Neural cell (in vitro differentiated cells): ENCODE measurements around the gene ARHGAP10. TPM values are rescaled to one million over a fixed set of nuclear protein-coding genes. Genes with fewer than 3 reads are reported as not detected.

Experiments
- H2AFZ ChIP-seq: fragments of 200-600, 300-800 bp; sonication (generic), shearing (Covaris generic); 2 replicates; pipeline ENCODE4 v1.6.0; 2014; ENCODE audit warnings: low read depth, mild to moderate bottlenecking, antibody characterized with exemption, low read length, moderate library complexity
- H3F3A ChIP-seq: fragments of 200-600 bp; shearing (Covaris generic); 2 replicates; pipeline ENCODE4 v1.6.1; 2016; ENCODE audit warnings: mild to moderate bottlenecking, moderate library complexity, mixed read lengths, antibody characterized with exemption, low read length; ENCODE audit not compliant: insufficient read depth, poor library complexity, severe bottlenecking
- H3K27ac ChIP-seq: fragments of 200-600, 300-800 bp; sonication (generic), shearing (Covaris generic); 2 replicates; pipeline ENCODE4 v1.5.1; 2014; ENCODE audit warnings: mild to moderate bottlenecking, low read length, moderate library complexity
- H3K27me3 ChIP-seq: fragments of 300-800, 200-600 bp; sonication (generic), shearing (Covaris generic); 2 replicates; pipeline ENCODE4 v1.6.0; 2014; ENCODE audit warnings: mild to moderate bottlenecking, low read depth, low read length, moderate library complexity; ENCODE audit not compliant: insufficient read depth
- H3K36me3 ChIP-seq: fragments of 300-800, 200-600 bp; sonication (generic), shearing (Covaris generic); 2 replicates; pipeline ENCODE4 v1.5.1; 2014; ENCODE audit warnings: mild to moderate bottlenecking, antibody characterized with exemption, low read length, moderate library complexity; ENCODE audit not compliant: insufficient read depth
- H3K4me2 ChIP-seq: fragments of 300-800, 200-600 bp; sonication (generic), shearing (Covaris generic); 2 replicates; pipeline ENCODE4 v1.6.0; 2014; ENCODE audit warnings: mild to moderate bottlenecking, low read length
- H3K4me3 ChIP-seq: fragments of 300-800, 200-600 bp; sonication (generic), shearing (Covaris generic); 2 replicates; pipeline ENCODE4 v1.5.1; 2014; ENCODE audit warnings: mild to moderate bottlenecking, low read length, moderate library complexity
- H3K79me2 ChIP-seq: fragments of 200-600 bp; shearing (Covaris generic); replicated peaks from 2 replicates; pipeline ENCODE4 v1.6.0; 2014; ENCODE audit warnings: mild to moderate bottlenecking, low read length, moderate library complexity; ENCODE audit not compliant: insufficient read depth
- H3K9ac ChIP-seq: fragments of 300-800, 200-600 bp; sonication (generic), shearing (Covaris generic); 2 replicates; pipeline ENCODE4 v1.6.1; 2016; ENCODE audit warnings: mild to moderate bottlenecking, low read length, mixed read lengths
- H3K9me2 ChIP-seq: fragments of 200-600 bp; shearing (Covaris generic); 2 replicates; pipeline ENCODE4 v1.6.1; 2016; ENCODE audit warnings: mild to moderate bottlenecking, low read length, mixed read lengths; ENCODE audit not compliant: insufficient read depth
- H3K9me3 ChIP-seq: fragments of 200-600, 300-800 bp; sonication (generic), shearing (Covaris generic); 2 replicates; pipeline ENCODE4 v1.6.1; 2016; ENCODE audit warnings: mild to moderate bottlenecking, mixed run types, low read length, moderate library complexity, mixed read lengths
- H4K20me1 ChIP-seq: fragments of 200-600 bp; shearing (Covaris generic); 2 replicates; pipeline ENCODE4 v1.6.1; 2016; ENCODE audit warnings: mild to moderate bottlenecking, mixed run types; ENCODE audit not compliant: insufficient read depth
- CTCF ChIP-seq: fragments of 450-650 bp; IDR thresholded peaks from 2 replicates; pipeline ENCODE4 v1.5.1; 2014; ENCODE audit warnings: antibody characterized with exemption, mild to moderate bottlenecking, moderate library complexity; ENCODE audit not compliant: poor library complexity, severe bottlenecking
- EP300 ChIP-seq: fragments of 450-650 bp; conservative IDR thresholded peaks from 2 replicates; pipeline ENCODE4 v1.6.1; 2014; ENCODE audit warnings: antibody characterized with exemption, mild to moderate bottlenecking, moderate library complexity; ENCODE audit not compliant: poor library complexity, severe bottlenecking
- EZH2 ChIP-seq: fragments of 200-600, 300-800 bp; shearing (Covaris generic), sonication (generic); IDR thresholded peaks from 2 replicates; pipeline ENCODE4 v1.6.1; 2014; ENCODE audit warnings: antibody characterized with exemption, low read length, borderline replicate concordance, mild to moderate bottlenecking; ENCODE audit not compliant: insufficient read depth, poor library complexity, severe bottlenecking
- MXI1 ChIP-seq: fragments of 450-650 bp; conservative IDR thresholded peaks from 2 replicates; pipeline ENCODE4 v1.6.1; 2014; ENCODE audit warnings: antibody characterized with exemption, mild to moderate bottlenecking; ENCODE audit not compliant: poor library complexity, severe bottlenecking
- POLR2AphosphoS5 ChIP-seq: IDR thresholded peaks from 2 replicates; pipeline ENCODE4 v1.6.1; 2012
- RAD21 ChIP-seq: fragments of 450-650 bp; conservative IDR thresholded peaks from 2 replicates; pipeline ENCODE4 v1.6.1; 2014; ENCODE audit warnings: antibody characterized with exemption, mild to moderate bottlenecking, moderate library complexity
- REST ChIP-seq: IDR thresholded peaks from 2 replicates; pipeline ENCODE4 v1.6.1; 2012; ENCODE audit warnings: borderline replicate concordance
- SMC3 ChIP-seq: fragments of 450-650 bp; conservative IDR thresholded peaks from 2 replicates; pipeline ENCODE4 v1.6.1; 2014; ENCODE audit warnings: antibody characterized with exemption, mild to moderate bottlenecking, moderate library complexity; ENCODE audit not compliant: poor library complexity
- TAF1 ChIP-seq: IDR thresholded peaks from 2 replicates; pipeline ENCODE4 v1.6.1; 2012; ENCODE audit warnings: low read depth
- polyA plus RNA-seq: library from polyadenylated mRNA; depleted of rRNA; stranded (reverse); fragments of >200 nt; gene quantifications from 2 replicates; pipeline ENCODE4 v1.2.3, GENCODE V29; 2014

The ARHGAP10 gene
- polyA plus RNA-seq, 1 donor from 2014 or later: 1.2 TPM

GRCh38 chr4:147891476-147892115, 159.7 kb downstream of the ARHGAP10 start:
- Histone ChIP-seq H3K4me3 (no peak overlapping the region), H3K27ac (no peak overlapping the region), H3K27me3 (no peaks in the 10 kb centered on the region), H3F3A (no peaks in the 10 kb centered on the region), H4K20me1 (no peaks in the 10 kb centered on the region), H3K9ac (no peak overlapping the region), H3K79me2 (no peaks in the 10 kb centered on the region), H3K9me3 (no peaks in the 10 kb centered on the region), H3K9me2 (no peaks in the 10 kb centered on the region), H3K36me3 (no peaks in the 10 kb centered on the region), H2AFZ (no peak overlapping the region), H3K4me2 (no peak overlapping the region)
- no peak for TF ChIP-seq SMC3

- Histone ChIP-seq H3K9me3 (no peaks in the 10 kb centered on the region), H3K9me2 (no peaks in the 10 kb centered on the region), H3K4me3 (no peak overlapping the region), H3K4me2 (no peak overlapping the region), H4K20me1 (no peaks in the 10 kb centered on the region), H3K36me3 (no peaks in the 10 kb centered on the region), H3K27me3 (no peaks in the 10 kb centered on the region), H3K27ac (no peak overlapping the region), H3K79me2 (no peaks in the 10 kb centered on the region), H3F3A (no peaks in the 10 kb centered on the region), H3K9ac (no peak overlapping the region), H2AFZ (no peak overlapping the region)
- TF ChIP-seq MXI1: no peak
- TF ChIP-seq RAD21: no peak
- TF ChIP-seq CTCF: no peak
- TF ChIP-seq EP300: no peak
- no peak for TF ChIP-seq SMC3
- TF ChIP-seq EZH2: no peak
- no peak for TF ChIP-seq POLR2AphosphoS5
- TF ChIP-seq REST: no peak
- no peak for TF ChIP-seq TAF1
Measured at GRCh38 chr4:147899512-147899911, 167.6 kb downstream of the ARHGAP10 start.
